GM12872 (cell line): Measurements from ENCODE around the gene CYP4F12.

Experiments used
- CTCF ChIP-seq: IDR thresholded peaks from 3 replicates; pipeline ENCODE4 v1.5.1; 2011; ENCODE audit warnings: low read depth, mild to moderate bottlenecking, low read length, moderate library complexity; ENCODE audit not compliant: insufficient read depth

The CYP4F12 gene

GRCh38 chr19:15656467-15656866 lies 16.4 kb upstream of the CYP4F12 start:
- no peak for TF ChIP-seq CTCF

- no peak for TF ChIP-seq CTCF
These were observed 9.6 kb upstream of the CYP4F12 start for GRCh38 chr19:15663247-15663646.

- TF ChIP-seq CTCF, result no peak
These were observed 6.7 kb upstream of the CYP4F12 start for GRCh38 chr19:15666186-15666585.

- TF ChIP-seq CTCF, result no peak
These were observed 6.0 kb upstream of the CYP4F12 start for GRCh38 chr19:15666883-15667282.

GRCh38 chr19:15669440-15669839 lies 3.4 kb upstream of the CYP4F12 start:
- no peak for TF ChIP-seq CTCF

- no peak for TF ChIP-seq CTCF
These were observed 3.0 kb upstream of the CYP4F12 start for GRCh38 chr19:15669891-15670290.

GRCh38 chr19:15671237-15671821 lies 1.6 kb upstream of the CYP4F12 start:
- no peak for TF ChIP-seq CTCF
